CD4-positive, alpha-beta T cell treated with Interferon alpha-2 for 1 hour (primary cell): Measurements from ENCODE around the gene KIFBP.
"Not testable (repeated sequence)": the region's sequence is repeated elsewhere in the genome, so short reads cannot be mapped to it uniquely, and the experiment has no call there.

Experiments
- DNase-seq, 2 donors: peaks; one replicate each; pipeline ENCODE4 v3.0.0-alpha.2; 2020 to 2022

KIFBP gene

GRCh38 chr10:69004821-69005220 is 16.2 kb downstream of the KIFBP start:
- peak in 1 of 2 donors; percentile 73 for DNase-seq

GRCh38 chr10:69005704-69006485 is 17.3 kb downstream of the KIFBP start:
- no peak for DNase-seq

GRCh38 chr10:69007260-69007659 is 18.7 kb downstream of the KIFBP start:
- DNase-seq = no peak

- no peak for DNase-seq
Measured at GRCh38 chr10:69009360-69009759, 20.8 kb downstream of the KIFBP start.

- DNase-seq = no peak
Measured at GRCh38 chr10:69010151-69010640, 21.6 kb downstream of the KIFBP start.

GRCh38 chr10:69012778-69013177 is 24.2 kb downstream of the KIFBP start:
- not testable (repeated sequence) for DNase-seq

- no peak for DNase-seq
Measured at GRCh38 chr10:69014171-69014570, 25.6 kb downstream of the KIFBP start.

- DNase-seq = no peak
Measured at GRCh38 chr10:69018613-69019012, 30.0 kb downstream of the KIFBP start.

- DNase-seq = no peak
Measured at GRCh38 chr10:69022611-69023010, 34.0 kb downstream of the KIFBP start.

GRCh38 chr10:69025370-69025896 is 36.8 kb downstream of the KIFBP start:
- DNase-seq = no peak

GRCh38 chr10:69033256-69033655 is 44.7 kb downstream of the KIFBP start:
- DNase-seq = no peak

- no peak for DNase-seq
Measured at GRCh38 chr10:69037489-69037888, 48.9 kb downstream of the KIFBP start.

- DNase-seq = not testable (repeated sequence)
Measured at GRCh38 chr10:69040904-69041303, 52.3 kb downstream of the KIFBP start.

GRCh38 chr10:69042417-69042816 is 53.8 kb downstream of the KIFBP start:
- no peak for DNase-seq

- no peak for DNase-seq
Measured at GRCh38 chr10:69042838-69043237, 54.2 kb downstream of the KIFBP start.

- DNase-seq = peak in 1 of 2 donors; percentile 47
Measured at GRCh38 chr10:69043931-69044531, 55.4 kb downstream of the KIFBP start.

GRCh38 chr10:69044546-69044945 is 55.9 kb downstream of the KIFBP start:
- peak in 1 of 2 donors; percentile 24 for DNase-seq

GRCh38 chr10:69045441-69046300 is 57.1 kb downstream of the KIFBP start:
- DNase-seq = peak; percentile 60 to 64

GRCh38 chr10:69047111-69047832 is 58.7 kb downstream of the KIFBP start:
- peak in 1 of 2 donors; percentile 28 for DNase-seq

GRCh38 chr10:69048103-69048502 is 59.5 kb downstream of the KIFBP start:
- peak in 1 of 2 donors; percentile 77 for DNase-seq

- DNase-seq = peak in 1 of 2 donors; percentile 73
Measured at GRCh38 chr10:69049566-69049961, 61.0 kb downstream of the KIFBP start.

GRCh38 chr10:69051303-69051702 is 62.7 kb downstream of the KIFBP start:
- DNase-seq = peak in 1 of 2 donors; percentile 67
